ENCODE measurements around the gene PRODH2. TPM values are rescaled to one million over a fixed set of nuclear protein-coding genes. Genes with fewer than 3 reads are reported as not detected.
"Not testable (repeated sequence)": the region's sequence is repeated elsewhere in the genome, so short reads cannot be mapped to it uniquely, and the experiment has no call there.

The PRODH2 gene
- total RNA-seq, 2 donors from 2014 or later = 0.13 TPM; not detected in 1

GRCh38 chr19:35847911-35848310, 35.3 kb upstream of the PRODH2 start:
- Mint-ChIP-seq H3K4me1 (peaks cover 13% of the 10 kb centered on the region), H3K36me3 (ENCODE audit: low read depth) (no peaks in the 10 kb centered on the region), H3K27me3 (peaks cover 53% of the 10 kb centered on the region), H3K4me3 (no peak overlapping the region), H3K27ac (no peak overlapping the region), H3K9me3 (no peaks in the 10 kb centered on the region)
- ATAC-seq (replicated peaks) = no peak

- H3K4me3 Mint-ChIP-seq = peak overlapping the region; percentile 38
- peaks cover 55% of the 10 kb centered on the region for H3K27me3 Mint-ChIP-seq
- no peak for ATAC-seq (replicated peaks)
- H3K36me3 Mint-ChIP-seq (ENCODE audit: low read depth) = no peaks in the 10 kb centered on the region
- peaks cover 12% of the 10 kb centered on the region for H3K4me1 Mint-ChIP-seq
- H3K27ac Mint-ChIP-seq = no peak overlapping the region
- H3K9me3 Mint-ChIP-seq = no peaks in the 10 kb centered on the region
Observed at GRCh38 chr19:35846038-35846668, 33.5 kb upstream of the PRODH2 start.

DNA sequence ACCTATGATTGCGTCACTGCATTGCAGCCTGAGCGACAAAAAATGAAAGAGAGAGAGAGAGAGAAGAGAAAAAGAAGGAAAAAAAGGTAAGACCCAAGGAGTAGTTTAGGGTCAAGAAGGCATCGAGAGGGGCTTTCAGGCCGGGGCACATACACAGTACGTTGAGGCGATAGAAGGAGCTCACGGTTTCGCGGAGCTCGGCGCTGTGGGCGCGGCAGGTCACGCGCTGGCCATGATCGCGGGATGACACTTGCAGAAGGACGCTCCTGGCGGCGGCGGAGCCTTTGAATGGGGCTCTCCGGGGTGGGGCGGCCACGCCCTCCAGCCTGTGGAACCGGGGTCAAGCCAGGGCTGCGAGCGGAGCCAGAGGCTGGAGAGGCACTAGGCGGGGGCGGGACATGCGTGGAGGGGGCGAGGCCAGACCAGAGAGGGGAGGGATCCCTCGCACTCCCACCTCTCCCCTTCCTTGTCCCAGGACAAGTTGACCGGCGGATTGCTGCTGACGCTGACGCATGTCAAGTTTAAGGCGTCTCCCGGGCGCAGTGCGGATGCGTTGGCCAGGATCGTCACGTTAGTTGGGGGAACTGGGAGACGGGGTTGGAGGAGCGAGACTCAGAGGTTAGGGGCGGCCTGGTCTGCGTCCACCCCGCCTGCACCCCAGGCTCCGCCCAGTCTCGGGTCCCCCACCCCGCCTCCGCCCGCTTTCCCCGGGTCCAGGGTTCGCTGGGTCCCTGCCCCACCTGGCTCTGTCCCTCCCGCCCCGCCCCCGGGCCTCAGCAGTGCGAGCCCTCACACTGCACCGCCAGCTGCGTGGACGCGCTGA, 32.8 kb upstream of the PRODH2 start:
- no peaks in the 10 kb centered on the region for H3K9me3 Mint-ChIP-seq
- no peak overlapping the region for H3K27ac Mint-ChIP-seq
- ATAC-seq (replicated peaks) = peak; percentile 40
- H3K4me3 Mint-ChIP-seq = peak overlapping the region; percentile 75
- H3K36me3 Mint-ChIP-seq (ENCODE audit: low read depth) = no peaks in the 10 kb centered on the region
- peaks cover 48% of the 10 kb centered on the region for H3K27me3 Mint-ChIP-seq
- H3K4me1 Mint-ChIP-seq = peaks cover 12% of the 10 kb centered on the region

DNA sequence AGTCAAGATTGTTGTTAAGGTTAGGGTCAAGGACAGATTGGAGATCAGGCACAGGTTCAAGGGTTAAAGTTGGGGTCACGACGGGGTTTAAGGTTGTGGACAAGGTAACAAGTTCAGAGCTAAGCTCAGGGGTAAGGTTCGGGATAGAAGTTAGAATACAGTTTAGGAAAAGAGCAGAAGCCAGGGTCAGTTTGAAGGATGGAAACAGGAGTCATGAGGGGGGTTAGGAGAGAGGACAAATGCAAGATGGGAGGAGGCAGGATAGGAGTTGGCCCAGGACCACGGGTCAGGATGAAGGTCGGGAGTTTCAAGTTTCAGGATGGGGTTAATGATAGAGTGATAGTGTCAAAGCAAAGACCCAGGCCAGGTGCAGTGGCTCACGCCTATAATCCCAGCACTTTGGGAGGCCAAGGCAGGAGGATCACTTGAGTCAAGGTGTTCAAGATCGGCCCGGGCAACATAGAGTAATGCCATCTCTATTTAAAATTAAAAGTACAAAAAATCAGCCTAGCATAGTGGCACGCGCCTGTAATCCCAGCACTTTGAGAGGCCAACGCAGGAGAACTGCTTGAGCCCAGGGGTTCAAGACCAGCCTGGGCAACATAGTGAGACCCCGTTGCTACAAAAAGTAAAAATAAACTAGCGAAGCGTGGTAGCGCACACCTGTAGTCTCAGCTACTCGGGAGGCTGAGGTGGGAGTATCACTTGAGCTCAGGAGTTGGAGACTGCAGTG, 32.0 kb upstream of the PRODH2 start:
- peaks cover 48% of the 10 kb centered on the region for H3K27me3 Mint-ChIP-seq
- no peak overlapping the region for H3K27ac Mint-ChIP-seq
- H3K4me3 Mint-ChIP-seq = peak overlapping the region; percentile 75
- no peaks in the 10 kb centered on the region for H3K36me3 Mint-ChIP-seq (ENCODE audit: low read depth)
- ATAC-seq (replicated peaks) = no peak
- no peaks in the 10 kb centered on the region for H3K9me3 Mint-ChIP-seq
- peaks cover 12% of the 10 kb centered on the region for H3K4me1 Mint-ChIP-seq

- Mint-ChIP-seq H3K4me3 (peak overlapping the region; percentile 75), H3K36me3 (ENCODE audit: low read depth) (no peaks in the 10 kb centered on the region), H3K27ac (no peak overlapping the region), H3K9me3 (no peaks in the 10 kb centered on the region), H3K4me1 (peaks cover 12% of the 10 kb centered on the region), H3K27me3 (peaks cover 45% of the 10 kb centered on the region)
- peak; percentile 26 for ATAC-seq (replicated peaks)
Observed at GRCh38 chr19:35843676-35844481, 31.2 kb upstream of the PRODH2 start.

GRCh38 chr19:35842666-35843272, 30.1 kb upstream of the PRODH2 start:
- H3K27ac Mint-ChIP-seq = no peak overlapping the region
- peaks cover 42% of the 10 kb centered on the region for H3K27me3 Mint-ChIP-seq
- ATAC-seq (replicated peaks) = no peak
- H3K9me3 Mint-ChIP-seq = no peaks in the 10 kb centered on the region
- H3K4me1 Mint-ChIP-seq = peaks cover 12% of the 10 kb centered on the region
- H3K4me3 Mint-ChIP-seq = no peak overlapping the region
- H3K36me3 Mint-ChIP-seq (ENCODE audit: low read depth) = no peaks in the 10 kb centered on the region

DNA sequence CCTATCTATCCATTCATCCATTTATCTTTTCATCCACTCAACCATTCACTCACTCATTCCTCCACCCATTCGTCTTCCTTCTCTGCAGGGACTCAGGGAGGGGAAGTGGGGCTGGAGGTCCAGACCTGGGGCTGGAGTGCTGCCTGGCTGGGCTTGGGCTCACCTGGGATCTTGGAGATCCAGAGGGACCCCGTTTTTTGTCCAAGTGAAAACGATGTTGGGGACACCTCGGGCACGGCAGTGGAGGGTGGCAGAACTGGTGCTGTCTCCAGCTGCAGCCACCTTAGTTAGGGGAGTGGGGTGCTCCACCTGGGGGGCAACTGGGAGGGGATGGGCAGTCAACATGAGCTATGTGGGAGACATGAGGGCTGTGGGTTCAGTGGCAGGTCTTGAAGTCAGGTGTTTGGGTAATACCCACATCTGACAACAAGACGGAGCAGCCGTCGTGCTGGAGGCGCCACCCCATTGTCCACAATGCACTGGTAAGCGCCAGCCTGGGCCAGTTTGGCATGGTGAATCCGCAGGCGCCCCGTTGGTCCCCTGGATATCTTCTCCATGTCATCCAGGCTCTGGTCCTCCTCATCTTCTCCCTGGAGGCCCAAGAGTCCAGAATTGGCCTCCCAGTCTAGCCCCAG, 29.4 kb upstream of the PRODH2 start:
- no peak for ATAC-seq (replicated peaks)
- Mint-ChIP-seq H3K9me3 (no peaks in the 10 kb centered on the region), H3K4me1 (peaks cover 12% of the 10 kb centered on the region)

GRCh38 chr19:35836096-35836495, 23.5 kb upstream of the PRODH2 start:
- H3K27me3 Mint-ChIP-seq = peaks cover 32% of the 10 kb centered on the region
- H3K36me3 Mint-ChIP-seq (ENCODE audit: low read depth); H3K4me3 Mint-ChIP-seq; H3K9me3 Mint-ChIP-seq; H3K4me1 Mint-ChIP-seq; ATAC-seq (replicated peaks); H3K27ac Mint-ChIP-seq: not testable (repeated sequence)

More for the DNA sequence above, 29.4 kb upstream of the PRODH2 start:
- Mint-ChIP-seq H3K27ac (no peak overlapping the region), H3K36me3 (ENCODE audit: low read depth) (no peaks in the 10 kb centered on the region), H3K4me3 (no peak overlapping the region), H3K27me3 (peaks cover 45% of the 10 kb centered on the region)

DNA sequence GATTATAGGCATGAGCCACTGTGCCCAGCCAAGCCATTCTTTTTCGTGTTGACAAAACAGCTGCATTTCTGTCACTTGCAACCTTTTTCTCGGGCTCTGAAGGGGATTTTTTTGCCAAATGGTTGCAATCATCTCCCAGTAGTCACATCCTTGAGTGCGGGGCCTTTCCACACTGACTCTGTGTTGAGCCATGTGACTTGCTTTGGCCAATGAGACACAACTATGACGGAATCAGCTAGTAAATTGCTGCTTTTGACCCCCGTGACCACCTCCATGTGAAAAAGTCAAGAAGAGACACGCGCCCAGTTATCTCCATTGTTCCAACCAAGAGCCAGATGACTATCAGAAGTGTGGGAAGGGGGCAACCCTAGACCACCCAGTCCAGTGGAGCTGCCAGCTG, 21.3 kb upstream of the PRODH2 start:
- no peak for ATAC-seq (replicated peaks)
- Mint-ChIP-seq H3K27ac (no peak overlapping the region), H3K36me3 (ENCODE audit: low read depth) (no peaks in the 10 kb centered on the region), H3K4me1 (no peaks in the 10 kb centered on the region), H3K4me3 (no peak overlapping the region), H3K27me3 (peaks cover 38% of the 10 kb centered on the region), H3K9me3 (no peaks in the 10 kb centered on the region)

GRCh38 chr19:35832054-35832453, 19.4 kb upstream of the PRODH2 start:
- H3K4me1 Mint-ChIP-seq = no peaks in the 10 kb centered on the region
- no peak for ATAC-seq (replicated peaks)
- no peak overlapping the region for H3K4me3 Mint-ChIP-seq
- H3K27me3 Mint-ChIP-seq = peaks cover 39% of the 10 kb centered on the region
- H3K9me3 Mint-ChIP-seq = no peaks in the 10 kb centered on the region
- no peak overlapping the region for H3K27ac Mint-ChIP-seq
- H3K36me3 Mint-ChIP-seq (ENCODE audit: low read depth) = no peaks in the 10 kb centered on the region

- Mint-ChIP-seq H3K27ac (no peak overlapping the region), H3K4me3 (no peak overlapping the region), H3K9me3 (no peaks in the 10 kb centered on the region), H3K36me3 (ENCODE audit: low read depth) (no peaks in the 10 kb centered on the region), H3K4me1 (no peaks in the 10 kb centered on the region), H3K27me3 (peaks cover 37% of the 10 kb centered on the region)
- ATAC-seq (replicated peaks) = no peak
Observed at GRCh38 chr19:35830986-35831385, 18.3 kb upstream of the PRODH2 start.

DNA sequence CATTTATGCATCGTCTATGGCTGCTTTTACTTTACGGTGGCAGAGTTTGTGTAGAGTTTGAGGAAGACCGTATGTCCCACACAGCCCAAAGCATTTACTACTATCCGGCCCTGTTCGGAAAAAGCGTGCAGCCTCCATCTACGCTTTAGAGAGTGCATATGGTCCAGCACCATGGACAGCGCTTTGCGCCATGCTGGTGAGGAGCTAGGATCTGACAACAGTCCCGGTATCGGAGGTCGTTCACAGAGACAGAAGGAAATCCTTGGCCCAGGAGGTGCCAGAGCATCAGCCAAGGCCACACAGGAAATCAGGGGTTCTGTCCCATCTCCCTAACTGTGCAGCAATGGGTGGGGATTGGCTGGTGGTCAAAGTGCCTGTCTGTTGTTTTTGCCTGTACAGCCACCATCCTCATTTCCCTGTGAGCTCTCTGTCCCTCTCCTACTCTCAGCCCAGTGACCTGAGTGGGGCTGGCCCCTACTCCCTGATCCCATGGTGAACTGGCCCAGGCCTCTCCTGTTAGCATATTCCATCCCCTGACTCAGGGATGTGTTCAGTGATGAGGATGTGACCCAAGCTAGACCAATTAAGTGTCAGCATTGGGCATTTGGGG, 16.2 kb upstream of the PRODH2 start:
- H3K27ac Mint-ChIP-seq = no peak overlapping the region
- no peaks in the 10 kb centered on the region for H3K4me1 Mint-ChIP-seq
- no peaks in the 10 kb centered on the region for H3K36me3 Mint-ChIP-seq (ENCODE audit: low read depth)
- peak; percentile 39 for ATAC-seq (replicated peaks)
- no peak overlapping the region for H3K4me3 Mint-ChIP-seq
- no peaks in the 10 kb centered on the region for H3K9me3 Mint-ChIP-seq
- H3K27me3 Mint-ChIP-seq = peaks cover 28% of the 10 kb centered on the region

DNA sequence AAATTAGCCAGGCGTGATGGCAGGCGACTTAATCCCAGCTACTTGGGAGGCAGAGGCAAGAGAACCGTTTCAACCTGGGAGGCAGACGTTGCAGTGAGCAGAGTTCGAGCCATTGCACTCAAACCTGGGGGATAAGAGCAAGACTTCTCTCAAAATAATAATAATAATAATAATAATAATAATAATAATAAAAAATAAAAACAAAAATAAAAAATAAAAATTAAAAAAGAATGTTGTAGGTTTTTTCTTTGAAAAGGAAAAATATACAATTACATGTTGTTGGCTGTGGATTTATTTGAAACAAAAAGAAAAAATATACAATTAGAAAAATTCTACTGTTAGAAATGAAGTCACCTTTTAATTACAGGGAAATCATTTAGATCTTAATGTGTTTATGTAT, 11.5 kb upstream of the PRODH2 start:
- no peak for ATAC-seq (replicated peaks)

More for the DNA sequence above, 11.5 kb upstream of the PRODH2 start:
- Mint-ChIP-seq H3K36me3 (ENCODE audit: low read depth) (no peaks in the 10 kb centered on the region), H3K9me3 (no peaks in the 10 kb centered on the region), H3K4me1 (no peaks in the 10 kb centered on the region), H3K4me3 (no peak overlapping the region), H3K27ac (no peak overlapping the region), H3K27me3 (peaks cover 14% of the 10 kb centered on the region)

Measured in activated T-helper 17 cell treated with anti-CD3 and anti-CD28 coated beads, Interleukin-2, amount 50 U/mL, for 72 hours (primary cell).